ENCODE results near the gene KRTAP9-7. TPM values are rescaled to one million over a fixed set of nuclear protein-coding genes. Genes with fewer than 3 reads are reported as not detected.

The KRTAP9-7 gene
- total RNA-seq, 5 donors from 2014 or later (not counting 1 experiment from before 2014, with no cell fraction given): not detected

Other genes with a start within 250 kb of the KRTAP9-7 start
- not detected for gene KRTAP1-5, start 248.5 kb upstream of the KRTAP9-7 start, total RNA-seq
- not detected for gene KRTAP1-4, start 245.5 kb upstream of the KRTAP9-7 start, total RNA-seq
- gene KRTAP1-3, start 240.8 kb upstream of the KRTAP9-7 start, total RNA-seq: not detected
- not detected for gene KRTAP1-1, start 234.2 kb upstream of the KRTAP9-7 start, total RNA-seq
- gene KRTAP2-1, start 228.4 kb upstream of the KRTAP9-7 start, total RNA-seq: not detected
- gene KRTAP2-2, start 220.5 kb upstream of the KRTAP9-7 start, total RNA-seq: not detected
- gene KRTAP2-3, start 215.6 kb upstream of the KRTAP9-7 start, total RNA-seq: not detected
- not detected for gene KRTAP2-4, start 209.8 kb upstream of the KRTAP9-7 start, total RNA-seq
- gene KRTAP4-7, start 191.5 kb upstream of the KRTAP9-7 start, total RNA-seq: not detected
- gene KRTAP4-8, start 177.6 kb upstream of the KRTAP9-7 start, total RNA-seq: not detected
- gene KRTAP4-16, start 173.5 kb upstream of the KRTAP9-7 start, total RNA-seq: not detected
- not detected for gene KRTAP4-9, start 170.3 kb upstream of the KRTAP9-7 start, total RNA-seq
- not detected for gene KRTAP4-11, start 157.3 kb upstream of the KRTAP9-7 start, total RNA-seq
- gene KRTAP4-12, start 151.5 kb upstream of the KRTAP9-7 start, total RNA-seq: not detected
- not detected for gene KRTAP4-6, start 135.2 kb upstream of the KRTAP9-7 start, total RNA-seq
- gene KRTAP4-5, start 125.9 kb upstream of the KRTAP9-7 start, total RNA-seq: not detected
- gene KRTAP4-4, start 115.0 kb upstream of the KRTAP9-7 start, total RNA-seq: not detected
- gene KRTAP4-3, start 107.5 kb upstream of the KRTAP9-7 start, total RNA-seq: not detected
- gene KRTAP4-2, start 97.5 kb upstream of the KRTAP9-7 start, total RNA-seq: not detected
- not detected for gene KRTAP4-1, start 90.8 kb upstream of the KRTAP9-7 start, total RNA-seq
- gene KRTAP9-1, start 85.8 kb upstream of the KRTAP9-7 start, total RNA-seq: not detected
- not detected for gene KRTAP9-2, start 49.0 kb upstream of the KRTAP9-7 start, total RNA-seq
- gene KRTAP9-3, start 43.2 kb upstream of the KRTAP9-7 start, total RNA-seq: not detected
- not detected for gene KRTAP9-8, start 37.7 kb upstream of the KRTAP9-7 start, total RNA-seq
- not detected for gene KRTAP9-4, start 26.0 kb upstream of the KRTAP9-7 start, total RNA-seq
- not detected for gene KRTAP9-9, start 20.3 kb upstream of the KRTAP9-7 start, total RNA-seq
- gene KRTAP9-6, start 10.3 kb upstream of the KRTAP9-7 start, total RNA-seq: not detected
- gene KRTAP29-1, start 27.2 kb downstream of the KRTAP9-7 start, total RNA-seq: under 1 TPM in 2 of 5 donors, not detected in 3; 0.43 to 0.84 TPM
- gene KRTAP16-1, start 33.6 kb downstream of the KRTAP9-7 start, total RNA-seq: 1 to 10 TPM in 1 of 5 donors, under 1 TPM in 3, not detected in 1; 0.16 to 1.1 (median 0.45) TPM
- not detected for gene KRTAP17-1, start 40.0 kb downstream of the KRTAP9-7 start, total RNA-seq
- not detected for gene KRT33A, start 75.1 kb downstream of the KRTAP9-7 start, total RNA-seq
- not detected for gene KRT33B, start 94.1 kb downstream of the KRTAP9-7 start, total RNA-seq
- gene KRT34, start 106.6 kb downstream of the KRTAP9-7 start, total RNA-seq: not detected
- not detected for gene KRT31, start 121.9 kb downstream of the KRTAP9-7 start, total RNA-seq
- gene KRT37, start 148.9 kb downstream of the KRTAP9-7 start, total RNA-seq: not detected
- not detected for gene KRT38, start 165.3 kb downstream of the KRTAP9-7 start, total RNA-seq
- not detected for gene KRT32, start 191.7 kb downstream of the KRTAP9-7 start, total RNA-seq
- not detected for gene KRT35, start 205.5 kb downstream of the KRTAP9-7 start, total RNA-seq
- gene KRT36, start 214.2 kb downstream of the KRTAP9-7 start, total RNA-seq: not detected
- gene KRT13, start 229.9 kb downstream of the KRTAP9-7 start, total RNA-seq: not detected
- under 1 TPM in 2 of 5 donors, not detected in 3; 0.18 to 0.63 TPM for gene KRT15, start 243.2 kb downstream of the KRTAP9-7 start, total RNA-seq